Measurements from ENCODE around the gene EFCAB6. TPM values are rescaled to one million over a fixed set of nuclear protein-coding genes. Genes with fewer than 3 reads are reported as not detected.

Gene EFCAB6
- total RNA-seq, 1 donor from 2014 or later: not detected

DNA sequence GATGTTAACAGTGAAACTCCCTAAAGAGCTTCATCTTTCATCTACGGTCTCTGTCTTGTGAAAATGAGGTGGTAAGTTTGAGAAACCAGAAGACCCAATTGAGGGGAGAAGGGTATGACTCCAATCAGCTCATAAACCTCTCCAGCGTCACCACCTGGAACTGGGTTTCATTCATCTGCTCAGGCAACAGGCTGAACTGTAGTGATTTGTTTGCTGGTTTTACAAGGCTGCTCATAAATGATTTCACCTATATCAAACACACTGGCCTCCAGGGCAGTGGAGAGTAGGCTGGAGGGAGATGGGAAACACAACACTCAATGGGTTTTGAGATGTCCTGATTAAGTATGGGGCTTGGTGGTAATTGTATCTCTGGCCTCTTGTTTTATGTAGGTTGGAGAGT is 79.0 kb downstream of the EFCAB6 start:
- Mint-ChIP-seq H3K4me3 (no peak overlapping the region), H3K27me3 (peaks cover 10% of the 10 kb centered on the region), H3K4me1 (no peaks in the 10 kb centered on the region), H3K9me3 (no peaks in the 10 kb centered on the region), H3K36me3 (ENCODE audit: low read depth) (no peaks in the 10 kb centered on the region), H3K27ac (no peak overlapping the region)
- DNase-seq (no peak), ATAC-seq (ENCODE audit: low read depth) (no peak)
- CTCF ChIA-PET: no interaction called here
- POLR2A ChIA-PET: no interaction called here
- TF ChIP-seq, protein P1, sequence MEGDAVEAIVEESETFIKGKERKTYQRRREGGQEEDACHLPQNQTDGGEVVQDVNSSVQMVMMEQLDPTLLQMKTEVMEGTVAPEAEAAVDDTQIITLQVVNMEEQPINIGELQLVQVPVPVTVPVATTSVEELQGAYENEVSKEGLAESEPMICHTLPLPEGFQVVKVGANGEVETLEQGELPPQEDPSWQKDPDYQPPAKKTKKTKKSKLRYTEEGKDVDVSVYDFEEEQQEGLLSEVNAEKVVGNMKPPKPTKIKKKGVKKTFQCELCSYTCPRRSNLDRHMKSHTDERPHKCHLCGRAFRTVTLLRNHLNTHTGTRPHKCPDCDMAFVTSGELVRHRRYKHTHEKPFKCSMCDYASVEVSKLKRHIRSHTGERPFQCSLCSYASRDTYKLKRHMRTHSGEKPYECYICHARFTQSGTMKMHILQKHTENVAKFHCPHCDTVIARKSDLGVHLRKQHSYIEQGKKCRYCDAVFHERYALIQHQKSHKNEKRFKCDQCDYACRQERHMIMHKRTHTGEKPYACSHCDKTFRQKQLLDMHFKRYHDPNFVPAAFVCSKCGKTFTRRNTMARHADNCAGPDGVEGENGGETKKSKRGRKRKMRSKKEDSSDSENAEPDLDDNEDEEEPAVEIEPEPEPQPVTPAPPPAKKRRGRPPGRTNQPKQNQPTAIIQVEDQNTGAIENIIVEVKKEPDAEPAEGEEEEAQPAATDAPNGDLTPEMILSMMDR (IDR thresholded peaks at IDR 0.05): no peak
- intact Hi-C loops (cut with micrococcal nuclease): no loop called here

DNA sequence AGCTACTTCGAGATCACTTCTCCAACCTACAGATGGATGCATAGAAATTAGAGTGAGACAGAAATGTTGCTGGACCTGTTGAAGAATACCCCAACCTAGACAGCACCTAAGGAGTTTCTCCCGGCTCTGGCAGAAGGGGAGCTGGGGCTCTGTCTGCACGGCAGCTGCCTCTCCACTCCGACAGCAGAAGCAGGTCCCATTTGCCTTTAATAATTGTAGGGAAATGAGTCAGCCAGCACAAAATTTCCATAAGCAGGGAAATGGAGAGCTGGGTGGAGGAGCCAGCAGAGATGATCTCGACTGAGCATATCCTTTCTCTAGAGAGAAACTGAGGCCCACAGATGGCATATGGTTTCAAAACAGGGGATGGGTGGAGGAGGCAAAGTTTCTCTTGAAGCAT is 80.1 kb downstream of the EFCAB6 start:
- no peak for ATAC-seq (ENCODE audit: low read depth)
- intact Hi-C loops (cut with micrococcal nuclease): no loop called here
- H3K4me3 Mint-ChIP-seq: no peak overlapping the region
- no peak overlapping the region for H3K27ac Mint-ChIP-seq
- H3K27me3 Mint-ChIP-seq: peaks cover 12% of the 10 kb centered on the region
- CTCF ChIA-PET: no interaction called here
- no peaks in the 10 kb centered on the region for H3K36me3 Mint-ChIP-seq (ENCODE audit: low read depth)
- no peak for DNase-seq
- TF ChIP-seq, protein P1 (IDR thresholded peaks at IDR 0.05): no peak
- POLR2A ChIA-PET: no interaction called here
- H3K9me3 Mint-ChIP-seq: peaks cover 2% of the 10 kb centered on the region
- H3K4me1 Mint-ChIP-seq: no peaks in the 10 kb centered on the region

DNA sequence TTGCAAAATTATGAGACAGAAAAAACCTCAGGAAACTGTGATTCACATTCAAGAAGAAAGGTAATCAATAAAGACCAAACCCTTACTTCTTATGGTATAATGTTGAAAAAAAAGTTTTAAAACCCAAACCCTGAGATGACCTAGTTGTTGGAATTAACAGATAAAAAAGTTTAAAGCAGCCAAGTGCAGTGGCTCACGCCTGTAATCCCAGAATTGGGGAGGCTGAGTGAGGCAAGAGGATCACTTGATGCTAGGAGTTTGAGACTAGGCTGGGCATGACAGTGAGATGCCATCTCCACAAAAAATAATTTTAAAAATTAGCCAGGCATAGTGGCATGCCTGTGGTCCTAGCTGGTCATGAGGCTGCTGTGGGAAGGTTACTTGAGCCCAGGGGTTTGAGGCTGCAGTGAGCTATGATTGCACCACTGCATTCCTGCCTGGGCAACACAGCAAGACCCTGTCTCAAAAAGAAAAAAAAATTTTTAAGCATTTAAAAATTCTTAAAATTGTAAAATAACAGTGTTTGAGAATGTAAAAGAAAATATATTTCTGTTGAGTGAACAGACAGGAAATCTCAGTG is 85.1 kb downstream of the EFCAB6 start:
- Mint-ChIP-seq H3K27ac (no peak overlapping the region), H3K27me3 (peaks cover 12% of the 10 kb centered on the region), H3K4me3 (no peak overlapping the region), H3K9me3 (peaks cover 2% of the 10 kb centered on the region), H3K36me3 (ENCODE audit: low read depth) (no peaks in the 10 kb centered on the region), H3K4me1 (no peaks in the 10 kb centered on the region)
- intact Hi-C loops (cut with micrococcal nuclease): no loop called here
- POLR2A ChIA-PET: no interaction called here
- CTCF ChIA-PET: no interaction called here
- TF ChIP-seq, protein P1 (IDR thresholded peaks at IDR 0.05): no peak
- no peak for DNase-seq
- ATAC-seq (ENCODE audit: low read depth): no peak

DNA sequence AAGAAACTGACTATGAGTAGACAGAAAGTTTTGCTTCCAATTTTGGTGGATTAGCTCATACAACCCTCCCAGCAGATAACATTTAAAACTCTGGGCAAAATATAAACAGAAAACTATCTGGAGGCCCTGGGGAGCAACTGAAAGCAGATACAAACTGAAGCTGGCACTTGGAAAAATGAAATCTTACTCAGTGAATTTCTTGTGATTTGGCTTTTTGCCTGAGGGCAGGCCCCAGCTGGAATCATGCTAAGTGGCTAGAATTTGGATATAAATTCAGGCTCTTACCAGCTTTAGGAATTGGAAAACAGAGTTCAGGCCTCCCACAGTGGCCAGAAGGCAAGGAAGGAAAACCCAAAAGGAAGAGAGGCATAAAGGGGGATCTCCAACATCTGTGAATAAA is 85.8 kb downstream of the EFCAB6 start:
- no peak overlapping the region for H3K4me3 Mint-ChIP-seq
- DNase-seq (no peak), ATAC-seq (ENCODE audit: low read depth) (no peak)
- peaks cover 2% of the 10 kb centered on the region for H3K9me3 Mint-ChIP-seq
- intact Hi-C loops (cut with micrococcal nuclease): no loop called here
- peaks cover 10% of the 10 kb centered on the region for H3K27me3 Mint-ChIP-seq
- H3K36me3 Mint-ChIP-seq (ENCODE audit: low read depth): no peaks in the 10 kb centered on the region
- CTCF ChIA-PET: no interaction called here
- POLR2A ChIA-PET: no interaction called here
- no peaks in the 10 kb centered on the region for H3K4me1 Mint-ChIP-seq
- H3K27ac Mint-ChIP-seq: no peak overlapping the region
- TF ChIP-seq, protein P1 (IDR thresholded peaks at IDR 0.05): no peak

DNA sequence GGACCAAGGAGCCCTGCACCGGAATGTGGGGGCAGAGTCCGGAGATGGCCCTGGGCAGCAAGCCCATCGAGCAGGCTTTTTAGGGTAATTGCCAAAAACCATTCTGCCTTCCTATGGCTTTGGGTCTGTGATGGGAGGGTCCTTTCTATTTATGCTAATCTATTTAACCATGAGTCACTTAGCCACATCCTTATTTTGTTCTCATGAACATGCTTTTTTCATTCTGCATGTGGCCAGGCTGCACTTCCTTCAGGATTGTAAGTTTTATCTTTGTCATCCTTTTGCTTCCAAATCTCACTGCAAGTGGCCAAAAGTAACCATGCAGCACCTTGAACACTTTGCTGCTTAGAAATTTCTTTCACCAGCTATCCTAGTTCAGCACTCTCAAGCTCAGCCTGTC is 88.3 kb downstream of the EFCAB6 start:
- intact Hi-C loops (cut with micrococcal nuclease): no loop called here
- Mint-ChIP-seq H3K27me3 (peaks cover 5% of the 10 kb centered on the region), H3K4me1 (peaks cover 7% of the 10 kb centered on the region), H3K27ac (no peak overlapping the region), H3K36me3 (ENCODE audit: low read depth) (no peaks in the 10 kb centered on the region), H3K9me3 (peaks cover 2% of the 10 kb centered on the region), H3K4me3 (no peak overlapping the region)
- TF ChIP-seq, protein P1 (IDR thresholded peaks at IDR 0.05): no peak
- CTCF ChIA-PET: no interaction called here
- ATAC-seq (ENCODE audit: low read depth) (no peak), DNase-seq (no peak)
- POLR2A ChIA-PET: no interaction called here
